Stimulated activated CD4-positive, alpha-beta T cell treated with anti-CD3 and anti-CD28 coated beads, Interleukin-1b, Interleukin-23, amount 100 ng/mL, for 48 hours (primary cell): Measurements from ENCODE around the gene TGIF1.
"Not testable (repeated sequence)": the region's sequence is repeated elsewhere in the genome, so short reads cannot be mapped to it uniquely, and the experiment has no call there.

Experiments used
- DNase-seq: peaks from one replicate; pipeline ENCODE4 v3.0.0-alpha.2; 2020

TGIF1 gene

GRCh38 chr18:3457261-3457724 lies 7.3 kb downstream of the TGIF1 start:
- DNase-seq = no peak

- no peak for DNase-seq
Measured at GRCh38 chr18:3458378-3458777, 8.4 kb downstream of the TGIF1 start.

GRCh38 chr18:3458952-3459853 lies 9.2 kb downstream of the TGIF1 start:
- peak; percentile 28 for DNase-seq

- DNase-seq = no peak
Measured at GRCh38 chr18:3460823-3461398, 10.9 kb downstream of the TGIF1 start.

- no peak for DNase-seq
Measured at GRCh38 chr18:3461704-3462103, 11.7 kb downstream of the TGIF1 start.

GRCh38 chr18:3463051-3463450 lies 13.1 kb downstream of the TGIF1 start:
- DNase-seq = no peak

- no peak for DNase-seq
Measured at GRCh38 chr18:3466045-3466444, 16.1 kb downstream of the TGIF1 start.

GRCh38 chr18:3466872-3467271 lies 16.9 kb downstream of the TGIF1 start:
- DNase-seq = no peak

GRCh38 chr18:3468066-3468705 lies 18.2 kb downstream of the TGIF1 start:
- DNase-seq = no peak

- DNase-seq = no peak
Measured at GRCh38 chr18:3468833-3469232, 18.9 kb downstream of the TGIF1 start.

- DNase-seq = no peak
Measured at GRCh38 chr18:3471141-3471648, 21.2 kb downstream of the TGIF1 start.

GRCh38 chr18:3472121-3472520 lies 22.1 kb downstream of the TGIF1 start:
- DNase-seq = not testable (repeated sequence)

GRCh38 chr18:3472681-3473544 lies 22.9 kb downstream of the TGIF1 start:
- no peak for DNase-seq

GRCh38 chr18:3478262-3478978 lies 28.4 kb downstream of the TGIF1 start:
- no peak for DNase-seq

GRCh38 chr18:3479978-3480509 lies 30.1 kb downstream of the TGIF1 start:
- no peak for DNase-seq

- no peak for DNase-seq
Measured at GRCh38 chr18:3480827-3481573, 31.0 kb downstream of the TGIF1 start.

- peak; percentile 6 for DNase-seq
Measured at GRCh38 chr18:3481696-3482210, 31.8 kb downstream of the TGIF1 start.

GRCh38 chr18:3482258-3482657 lies 32.3 kb downstream of the TGIF1 start:
- DNase-seq = no peak

- DNase-seq = no peak
Measured at GRCh38 chr18:3485153-3486149, 35.5 kb downstream of the TGIF1 start.
